ENCODE measurements around the gene SPTB. TPM values are rescaled to one million over a fixed set of nuclear protein-coding genes. Genes with fewer than 3 reads are reported as not detected.

SPTB gene
- total RNA-seq, 1 experiment from 2014 or later: 0.13 TPM

GRCh38 chr14:64920465-64920864 is 40.8 kb upstream of the SPTB start:
- no peak for ATAC-seq
- TF ChIP-seq SIN3A (IDR thresholded peaks at IDR 0.05; ENCODE audit: borderline replicate concordance, insufficient read depth, low read depth, low read length) (no peak), TCF7L2 (IDR thresholded peaks at IDR 0.05; ENCODE audit: low read depth, low read length) (no peak), POLR2AphosphoS5 (IDR thresholded peaks at IDR 0.05; ENCODE audit: low read depth, low read length) (no peak), CTCF (IDR thresholded peaks at IDR 0.05) (no peak), REST (IDR thresholded peaks at IDR 0.05; ENCODE audit: insufficient read depth in 1 of 2, low read depth in 2 of 2, low read length in 1 of 2) (no peak)
- Histone ChIP-seq H3K27me3 (ENCODE audit: control insufficient read depth, insufficient read depth, low read length) (no peaks in the 10 kb centered on the region), H3K4me1 (ENCODE audit: control insufficient read depth, insufficient read depth, low read length) (peaks cover under 1% of the 10 kb centered on the region; the same call in 1 of the 2 replicates), H3K4me3 (ENCODE audit: low read depth in 2 of 2, low read length in 2 of 2) (no peak overlapping the region), H3K9me3 (ENCODE audit: control insufficient read depth, insufficient read depth, low read depth, low read length) (no peaks in the 10 kb centered on the region), H3K27ac (ENCODE audit: low read length) (no peak overlapping the region), H3K36me3 (ENCODE audit: control insufficient read depth, insufficient read depth, low read length) (peaks cover 11% of the 10 kb centered on the region)
- DNase-seq (ENCODE audit: low read depth, low spot score): no peak
- intact Hi-C loops (cut with micrococcal nuclease; ENCODE audit: unreplicated experiment) (no loop called here), in situ Hi-C loops (cut with HindIII; ENCODE audit: low pct_unique_long_range_greater_than_20kb, low sequenced_read_pairs) (no loop called here)
- BruUV-seq (replicated peaks): no TSS peak
- CTCF ChIA-PET: no interaction called here
- POLR2A ChIA-PET: no interaction called here

GRCh38 chr14:64919618-64920017 is 39.9 kb upstream of the SPTB start:
- no peak overlapping the region for H3K4me3 ChIP-seq (ENCODE audit: low read depth in 2 of 2, low read length in 2 of 2)
- no peak for DNase-seq (ENCODE audit: low read depth, low spot score)
- H3K36me3 ChIP-seq (ENCODE audit: control insufficient read depth, insufficient read depth, low read length): peaks cover 12% of the 10 kb centered on the region
- H3K27me3 ChIP-seq (ENCODE audit: control insufficient read depth, insufficient read depth, low read length): no peaks in the 10 kb centered on the region
- no peak overlapping the region for H3K27ac ChIP-seq (ENCODE audit: low read length)
- no TSS peak for BruUV-seq (replicated peaks)
- CTCF ChIA-PET: no interaction called here
- ATAC-seq: no peak
- TF ChIP-seq SIN3A (IDR thresholded peaks at IDR 0.05; ENCODE audit: borderline replicate concordance, insufficient read depth, low read depth, low read length) (no peak), CTCF (IDR thresholded peaks at IDR 0.05) (no peak), TCF7L2 (IDR thresholded peaks at IDR 0.05; ENCODE audit: low read depth, low read length) (no peak), POLR2AphosphoS5 (IDR thresholded peaks at IDR 0.05; ENCODE audit: low read depth, low read length) (no peak), REST (IDR thresholded peaks at IDR 0.05; ENCODE audit: insufficient read depth in 1 of 2, low read depth in 2 of 2, low read length in 1 of 2) (no peak)
- POLR2A ChIA-PET: interaction anchor here (0.7 kb wide), 1 partner anchor 56 kb away, joined by 3 read pairs; no protein-coding TSS in a partner anchor
- peaks cover 5% of the 10 kb centered on the region; the same call in 1 of the 2 replicates for H3K4me1 ChIP-seq (ENCODE audit: control insufficient read depth, insufficient read depth, low read length)
- no peaks in the 10 kb centered on the region for H3K9me3 ChIP-seq (ENCODE audit: control insufficient read depth, insufficient read depth, low read depth, low read length)
- in situ Hi-C loops (cut with HindIII; ENCODE audit: low pct_unique_long_range_greater_than_20kb, low sequenced_read_pairs) (no loop called here), intact Hi-C loops (cut with micrococcal nuclease; ENCODE audit: unreplicated experiment) (no loop called here)
